HK-2 (cell line): ENCODE measurements around the gene AXIN1.
A peak's percentile ranks its signal among the peaks of the same experiment; 100 is the strongest.
"Not testable (repeated sequence)": the region's sequence is repeated elsewhere in the genome, so short reads cannot be mapped to it uniquely, and the experiment has no call there.

Experiments
- DNase-seq: peaks from one replicate; pipeline ENCODE4 v3.0.0-alpha.2; 2018; ENCODE audit not compliant: unreplicated experiment

Gene AXIN1

GRCh38 chr16:381012-381788, 28.7 kb upstream of the AXIN1 start:
- peak; percentile 25 for DNase-seq

- no peak for DNase-seq
Measured at GRCh38 chr16:380762-381011, 28.2 kb upstream of the AXIN1 start.

- DNase-seq, result no peak
Measured at GRCh38 chr16:379961-380761, 27.6 kb upstream of the AXIN1 start.

GRCh38 chr16:379183-379960, 26.8 kb upstream of the AXIN1 start:
- DNase-seq, result no peak

- DNase-seq, result no peak
Measured at GRCh38 chr16:378821-379182, 26.3 kb upstream of the AXIN1 start.

GRCh38 chr16:378113-378820, 25.7 kb upstream of the AXIN1 start:
- not testable (repeated sequence) for DNase-seq

- DNase-seq, result no peak
Measured at GRCh38 chr16:377419-377951, 25.0 kb upstream of the AXIN1 start.

- DNase-seq, result no peak
Measured at GRCh38 chr16:376817-377418, 24.4 kb upstream of the AXIN1 start.

GRCh38 chr16:375927-376816, 23.6 kb upstream of the AXIN1 start:
- no peak for DNase-seq

- no peak for DNase-seq
Measured at GRCh38 chr16:375212-375611, 22.7 kb upstream of the AXIN1 start.

- no peak for DNase-seq
Measured at GRCh38 chr16:374616-374926, 22.0 kb upstream of the AXIN1 start.

GRCh38 chr16:373848-374615, 21.5 kb upstream of the AXIN1 start:
- DNase-seq, result no peak

GRCh38 chr16:373020-373598, 20.6 kb upstream of the AXIN1 start:
- DNase-seq, result no peak

GRCh38 chr16:372302-372983, 19.9 kb upstream of the AXIN1 start:
- DNase-seq, result no peak

GRCh38 chr16:371515-372301, 19.2 kb upstream of the AXIN1 start:
- no peak for DNase-seq

- peak; percentile 29 for DNase-seq
Measured at GRCh38 chr16:370979-371514, 18.5 kb upstream of the AXIN1 start.

- DNase-seq, result peak; percentile 90
Measured at GRCh38 chr16:370443-370842, 17.9 kb upstream of the AXIN1 start, which contains the start of gene MRPL28. Gene MRPL28, minus strand, starts transcription at chr16:370538. Its CDS starts 320 bp downstream, at chr16:370218.
